ENCODE data around the gene ZBED6. TPM values are rescaled to one million over a fixed set of nuclear protein-coding genes. Genes with fewer than 3 reads are reported as not detected.

Gene ZBED6
- total and polyA plus RNA-seq, 2 donors (not counting 3 experiments of a cell fraction or from before 2014, with no cell fraction given) = 6.4 to 38.9 TPM

- BruUV-seq (replicated peaks) = no TSS peak
- ChIA-PET CTCF (no interaction called here), POLR2A (no interaction called here)
These were observed 31.1 kb upstream of the ZBED6 start for GRCh38 chr1:203764105-203765028.

More at GRCh38 chr1:203764105-203765028, 31.1 kb upstream of the ZBED6 start:
- Histone ChIP-seq H3K27me3 (ENCODE audit: control insufficient read depth in 2 of 2, insufficient read depth in 2 of 2, low read length in 2 of 2) (peaks cover 4 to 6% of the 10 kb centered on the region in 2 experiments), H3K9ac (replicated peaks; ENCODE audit: extremely low read depth, insufficient read depth, low read length) (no peak overlapping the region), H3K79me2 (ENCODE audit: control insufficient read depth, insufficient read depth, low read length) (no peaks in the 10 kb centered on the region), H3K36me3 (ENCODE audit: control insufficient read depth in 2 of 2, extremely low read depth in 1 of 2, insufficient read depth in 2 of 2, low read length in 2 of 2) (no peaks in the 10 kb centered on the region), H2AFZ (ENCODE audit: low read depth, low read length) (no peak overlapping the region), H4K20me1 (replicated peaks; ENCODE audit: control insufficient read depth, extremely low read depth, insufficient read depth, low read length) (no peaks in the 10 kb centered on the region), H3K4me2 (ENCODE audit: insufficient read depth, low read length) (no peak overlapping the region), H3K9me1 (replicated peaks; ENCODE audit: control insufficient read depth, extremely low read depth, insufficient read depth, low read length) (no peaks in the 10 kb centered on the region), H3K4me1 (ENCODE audit: control insufficient read depth, extremely low read depth, insufficient read depth, low read length) (peaks cover 2% of the 10 kb centered on the region), H3K4me3 (replicated peaks in 1 of 3; ENCODE audit: insufficient read depth in 1 of 3, low read depth in 1 of 3, low read length in 3 of 3) (no peak overlapping the region), H3K9me3 (replicated peaks; ENCODE audit: control insufficient read depth, insufficient read depth, low read length) (no peaks in the 10 kb centered on the region), H3K27ac (ENCODE audit: insufficient read depth, low read depth, low read length) (no peak overlapping the region)
- FAIRE-seq (no peak), DNase-seq (ENCODE audit: low read depth, low spot score) (no peak)
- intact Hi-C loops (cut with micrococcal nuclease) = no loop called here
- TF ChIP-seq MYC (IDR thresholded peaks at IDR 0.05; ENCODE audit: low read depth, low read length) (no peak), JUN (IDR thresholded peaks at IDR 0.05; ENCODE audit: borderline replicate concordance, insufficient read depth, insufficient read length, low read depth) (no peak)
- TF ChIP-seq, protein P1, sequence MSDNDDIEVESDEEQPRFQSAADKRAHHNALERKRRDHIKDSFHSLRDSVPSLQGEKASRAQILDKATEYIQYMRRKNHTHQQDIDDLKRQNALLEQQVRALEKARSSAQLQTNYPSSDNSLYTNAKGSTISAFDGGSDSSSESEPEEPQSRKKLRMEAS (IDR thresholded peaks at IDR 0.05; ENCODE audit: insufficient read depth, insufficient read length) = no peak
- TF ChIP-seq, protein P2, sequence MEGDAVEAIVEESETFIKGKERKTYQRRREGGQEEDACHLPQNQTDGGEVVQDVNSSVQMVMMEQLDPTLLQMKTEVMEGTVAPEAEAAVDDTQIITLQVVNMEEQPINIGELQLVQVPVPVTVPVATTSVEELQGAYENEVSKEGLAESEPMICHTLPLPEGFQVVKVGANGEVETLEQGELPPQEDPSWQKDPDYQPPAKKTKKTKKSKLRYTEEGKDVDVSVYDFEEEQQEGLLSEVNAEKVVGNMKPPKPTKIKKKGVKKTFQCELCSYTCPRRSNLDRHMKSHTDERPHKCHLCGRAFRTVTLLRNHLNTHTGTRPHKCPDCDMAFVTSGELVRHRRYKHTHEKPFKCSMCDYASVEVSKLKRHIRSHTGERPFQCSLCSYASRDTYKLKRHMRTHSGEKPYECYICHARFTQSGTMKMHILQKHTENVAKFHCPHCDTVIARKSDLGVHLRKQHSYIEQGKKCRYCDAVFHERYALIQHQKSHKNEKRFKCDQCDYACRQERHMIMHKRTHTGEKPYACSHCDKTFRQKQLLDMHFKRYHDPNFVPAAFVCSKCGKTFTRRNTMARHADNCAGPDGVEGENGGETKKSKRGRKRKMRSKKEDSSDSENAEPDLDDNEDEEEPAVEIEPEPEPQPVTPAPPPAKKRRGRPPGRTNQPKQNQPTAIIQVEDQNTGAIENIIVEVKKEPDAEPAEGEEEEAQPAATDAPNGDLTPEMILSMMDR (IDR thresholded peaks at IDR 0.05; ENCODE audit: extremely low read depth in 1 of 2, insufficient read depth in 1 of 2, low read depth in 1 of 2, low read length in 2 of 2) = no peak
- dilution Hi-C loops (cut with MboI; ENCODE audit: extremely low pct_ligation_motif_present, low sequenced_read_pairs) = no loop called here
